ENCODE data around the gene PALB2.

PALB2 gene

GRCh38 chr16:23580391-23580790, 60.7 kb downstream of the PALB2 start:
- no peak for DNase-seq

GRCh38 chr16:23579371-23579770, 61.7 kb downstream of the PALB2 start:
- DNase-seq: no peak

GRCh38 chr16:23578101-23578830, 62.8 kb downstream of the PALB2 start:
- DNase-seq: no peak

- DNase-seq: no peak
Observed at GRCh38 chr16:23577493-23577892, 63.6 kb downstream of the PALB2 start.

DNA sequence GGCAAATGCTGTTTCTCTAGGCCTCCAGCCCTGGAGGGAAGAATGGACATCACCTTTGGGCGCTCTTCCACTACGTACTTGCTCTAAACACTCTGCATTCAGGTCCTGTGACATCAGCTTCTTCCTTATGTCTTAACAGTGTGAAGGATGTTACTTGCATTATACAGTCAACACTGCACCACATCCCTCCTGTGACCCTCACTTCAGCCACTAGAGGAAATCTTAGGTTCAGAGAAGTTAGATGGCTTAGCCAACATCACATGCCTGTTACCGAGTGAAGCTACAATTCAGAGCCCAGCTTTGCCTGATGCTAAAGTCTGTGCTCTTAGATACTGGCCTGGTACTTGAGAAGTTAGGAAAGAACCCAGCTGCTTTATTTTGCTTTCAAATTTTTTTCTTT, 65.3 kb downstream of the PALB2 start:
- DNase-seq: no peak

DNA sequence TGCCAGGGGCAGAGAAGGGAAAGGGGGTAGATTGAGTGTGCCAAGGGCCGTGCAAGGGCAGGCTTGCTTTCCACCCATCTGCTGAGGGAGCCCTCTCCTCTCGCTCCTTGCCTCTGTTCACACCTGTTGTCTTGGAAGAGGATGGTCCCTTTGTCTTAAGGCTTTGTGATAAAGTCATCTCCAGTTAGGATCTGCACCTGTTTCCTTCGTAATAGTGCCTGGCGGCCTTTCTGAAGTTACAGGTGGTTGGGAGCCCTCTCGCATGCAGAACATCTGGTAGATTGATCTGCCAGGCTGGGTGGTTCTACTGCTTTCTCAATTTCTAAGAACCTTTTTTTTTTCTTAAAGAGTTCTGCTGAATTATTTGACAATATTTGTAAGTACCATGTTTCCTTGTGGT, 67.3 kb downstream of the PALB2 start:
- DNase-seq: no peak

- DNase-seq: no peak
Observed at GRCh38 chr16:23572394-23572793, 68.7 kb downstream of the PALB2 start.

GRCh38 chr16:23571895-23572294, 69.2 kb downstream of the PALB2 start:
- DNase-seq: no peak

DNA sequence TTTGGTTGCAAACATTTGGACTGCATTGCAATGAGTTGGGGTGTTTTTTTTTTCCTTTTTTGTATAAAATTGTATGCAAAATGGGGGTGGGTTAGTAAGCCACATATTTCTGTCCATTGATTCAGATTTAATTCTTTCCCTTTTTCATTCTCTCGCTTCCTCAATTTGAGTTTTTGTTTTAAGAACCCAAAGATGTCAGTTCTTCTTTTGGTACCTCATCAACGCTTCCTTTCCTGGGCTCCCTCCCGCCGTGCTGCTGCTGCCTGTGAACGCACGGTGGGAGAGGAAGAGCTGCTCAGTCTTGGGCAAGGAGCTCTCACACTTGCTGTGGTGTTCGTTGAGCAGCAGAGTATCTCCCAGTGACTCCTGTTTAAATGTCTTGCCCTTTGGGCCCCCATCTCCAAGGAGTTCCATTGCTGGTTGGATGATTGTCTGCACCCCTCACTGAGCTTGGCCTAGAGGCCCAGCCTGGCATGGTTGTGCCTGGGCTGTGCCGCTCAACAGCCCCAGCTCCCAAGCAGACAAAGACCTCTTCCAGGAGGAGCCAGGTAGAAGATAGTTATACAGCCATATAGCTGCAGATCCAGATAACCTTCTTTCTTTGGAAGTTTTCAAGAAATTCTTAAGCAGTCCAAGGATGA, 70.0 kb downstream of the PALB2 start:
- DNase-seq: no peak

- DNase-seq: no peak
Observed at GRCh38 chr16:23567602-23568001, 73.5 kb downstream of the PALB2 start.

GRCh38 chr16:23566724-23567123, 74.4 kb downstream of the PALB2 start:
- DNase-seq: no peak

- no peak for DNase-seq
Observed at GRCh38 chr16:23564575-23565363, 76.3 kb downstream of the PALB2 start.

DNA sequence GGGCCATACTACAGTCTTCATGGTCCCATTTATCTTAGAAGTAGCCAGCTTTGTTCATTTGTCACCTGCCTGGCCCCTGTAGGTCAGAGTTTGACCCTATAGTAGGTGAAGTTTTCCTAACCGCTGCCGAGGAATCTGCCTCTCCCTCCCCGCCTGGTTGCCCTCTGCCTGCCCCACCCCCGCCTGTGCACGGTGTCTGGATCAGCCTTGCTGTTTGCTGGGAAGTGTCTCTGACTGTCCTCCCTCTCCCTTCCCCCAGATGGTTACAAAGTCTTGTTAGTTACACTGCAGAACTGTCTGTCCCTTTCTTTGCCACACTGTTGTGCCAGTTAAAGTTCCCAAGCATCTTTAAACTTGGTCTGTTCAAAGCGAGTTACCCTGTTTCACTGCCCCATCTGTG, 77.9 kb downstream of the PALB2 start:
- DNase-seq: no peak

DNA sequence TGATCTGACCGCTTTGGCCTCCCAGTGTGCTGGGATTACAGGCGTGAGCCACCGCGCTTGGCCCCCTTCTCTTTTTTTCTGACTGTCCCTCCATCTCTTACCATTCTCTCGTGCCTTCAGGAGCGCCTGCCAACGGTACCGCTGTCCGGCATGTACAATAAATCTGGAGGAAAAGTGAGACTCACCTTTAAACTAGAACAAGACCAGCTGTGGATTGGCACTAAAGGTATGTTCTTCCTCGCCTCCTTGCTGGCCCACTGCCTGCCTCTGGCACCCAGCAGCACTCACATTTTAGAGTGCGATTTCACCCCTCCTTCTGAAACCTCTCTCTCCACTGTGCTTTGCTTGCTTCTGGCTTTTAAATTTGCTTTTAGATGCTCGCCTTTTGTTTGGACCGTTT, 78.6 kb downstream of the PALB2 start:
- no peak for DNase-seq

DNA sequence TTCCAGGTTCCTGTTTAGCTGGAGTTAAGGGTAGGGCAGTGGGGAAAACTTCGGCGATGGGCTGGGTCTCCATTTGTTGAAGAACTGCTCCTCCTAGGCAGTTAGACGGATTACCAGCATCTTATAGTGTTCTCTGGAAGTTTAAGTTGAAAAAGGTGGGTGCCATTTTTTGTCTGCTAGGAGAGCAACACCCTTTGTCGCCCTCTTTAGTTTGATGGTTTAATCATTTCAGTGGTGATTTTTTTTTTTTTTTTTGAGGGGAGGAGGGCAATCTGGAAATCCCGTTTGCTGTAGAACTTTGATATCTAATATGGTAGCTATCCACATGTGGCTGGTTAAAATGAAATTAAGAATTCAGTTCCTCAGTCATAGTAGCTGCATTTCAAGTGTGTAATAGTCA, 79.5 kb downstream of the PALB2 start:
- DNase-seq: no peak

GRCh38 chr16:23557779-23558702, 83.1 kb downstream of the PALB2 start:
- no peak for DNase-seq

- DNase-seq: peak; percentile 97
Observed at GRCh38 chr16:23556881-23557778, 84.0 kb downstream of the PALB2 start, which contains the start of the genes EARS2 and UBFD1. Gene EARS2 (minus strand): TSS chr16:23557350. CDS start chr16:23557343, 7 bp downstream. Gene UBFD1 (plus strand): TSS chr16:23557727. CDS start chr16:23557743, 16 bp downstream.

GRCh38 chr16:23554536-23554935, 86.6 kb downstream of the PALB2 start:
- no peak for DNase-seq
